RPMI7951 (cell line): ENCODE results near the gene RAD51B. TPM values are rescaled to one million over a fixed set of nuclear protein-coding genes. Genes with fewer than 3 reads are reported as not detected.

Experiments used
- DNase-seq: peaks from one replicate; pipeline ENCODE4 v3.0.0-alpha.2; 2012; ENCODE audit warnings: low read depth
- total RNA-seq: library from RNA; depleted of rRNA; stranded (reverse); fragments of >200 nt; shearing (Covaris generic); gene quantifications from 2 replicates; pipeline ENCODE4 v1.2.3, GENCODE V29; 2014

RAD51B gene
- total RNA-seq, 1 experiment from 2014 or later = 10.9 TPM

DNA sequence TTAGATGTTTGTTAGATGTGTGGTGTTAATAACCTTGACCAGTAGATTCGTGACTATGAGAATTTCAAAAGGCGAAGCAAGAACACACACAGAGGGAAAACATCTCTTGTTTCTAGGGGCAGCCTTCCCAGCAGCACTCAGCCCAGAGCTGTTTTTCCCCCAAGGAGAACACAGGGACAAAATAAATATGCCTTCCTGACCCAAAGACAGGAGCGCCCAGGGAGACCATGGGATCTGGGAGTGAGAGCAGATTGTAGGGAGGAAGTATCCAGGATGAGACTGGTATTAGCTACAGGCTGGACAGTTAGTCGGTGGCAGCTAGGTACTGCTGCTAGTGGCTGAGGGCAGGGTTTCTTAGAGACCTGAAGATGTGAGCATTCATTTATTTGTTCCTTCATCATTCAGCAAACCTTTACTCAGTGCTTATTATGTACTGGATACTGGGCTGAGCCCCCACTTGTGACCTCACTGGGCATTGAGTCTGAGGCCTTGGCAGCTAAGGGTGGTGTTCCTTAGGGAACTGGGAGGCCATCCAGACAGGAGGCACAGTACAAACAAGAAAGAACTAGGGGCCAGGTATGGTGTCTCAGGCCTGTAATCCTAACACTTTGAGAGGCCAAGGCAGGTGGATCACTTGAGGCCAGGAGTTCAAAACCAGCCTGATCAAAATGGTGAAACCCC lies 503.5 kb downstream of the RAD51B start:
- no peak for DNase-seq

DNA sequence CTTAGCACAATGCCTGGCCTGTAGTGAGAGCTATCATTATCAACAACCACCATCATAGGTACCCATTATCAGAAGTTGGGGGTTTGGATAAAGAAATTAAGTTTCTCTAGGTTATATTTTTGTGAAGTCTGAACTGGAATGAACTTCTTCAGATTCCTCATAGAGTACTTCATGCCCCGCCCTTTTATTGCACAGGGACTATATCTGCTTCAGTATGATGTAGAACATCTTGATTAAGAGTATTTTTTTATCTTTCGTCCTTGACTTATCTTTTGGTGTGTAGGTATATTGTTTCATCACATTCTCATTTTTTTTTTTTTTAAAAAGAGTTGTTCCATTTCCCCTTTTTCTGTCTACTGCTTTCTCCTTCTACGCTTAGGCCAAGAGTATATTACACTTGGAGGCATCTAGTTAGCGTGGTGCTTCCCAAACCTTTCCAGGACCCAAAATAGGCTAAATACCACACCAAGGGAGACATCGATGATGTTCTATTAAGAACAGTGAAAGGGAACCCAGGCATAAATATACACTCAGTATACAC lies 505.8 kb downstream of the RAD51B start:
- DNase-seq = no peak

DNA sequence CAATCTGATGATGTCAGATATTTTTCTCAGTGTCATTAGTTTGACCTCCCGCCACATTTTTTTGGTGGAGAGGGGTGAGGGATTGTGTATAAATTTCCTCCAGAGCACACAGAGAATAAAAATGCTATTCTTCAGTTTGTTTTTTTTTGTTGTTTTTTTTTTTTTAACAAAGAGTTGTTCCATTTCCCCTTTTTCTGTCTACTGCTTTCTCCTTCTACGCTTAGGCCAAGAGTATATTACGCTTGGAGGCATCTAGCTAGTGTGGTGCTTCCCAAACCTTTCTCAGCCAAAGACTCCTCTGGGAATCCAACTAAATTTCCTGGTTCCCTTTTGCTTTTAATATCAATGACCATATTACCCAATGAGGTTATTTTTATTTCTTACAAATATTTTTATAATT lies 507.7 kb downstream of the RAD51B start:
- no peak for DNase-seq

DNA sequence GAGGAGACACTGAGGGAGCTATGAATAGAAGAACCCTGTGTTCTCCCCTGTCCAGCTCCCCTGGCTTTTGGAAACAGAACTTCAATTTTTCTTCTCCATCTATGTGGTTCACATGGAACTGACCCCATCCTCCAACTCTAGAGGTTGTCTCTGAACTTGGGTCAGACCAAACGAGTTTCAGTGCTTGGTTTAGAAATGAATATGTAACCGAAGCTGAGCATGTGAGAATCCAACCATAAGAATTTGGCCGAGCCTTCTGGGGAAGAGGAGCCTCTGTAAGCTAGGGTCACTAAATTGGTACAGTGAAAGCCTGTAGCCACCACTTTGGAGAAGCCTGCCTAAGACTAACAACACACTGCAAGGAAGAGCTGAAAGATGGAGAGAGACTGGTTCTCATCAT lies 508.9 kb downstream of the RAD51B start:
- DNase-seq = no peak

DNA sequence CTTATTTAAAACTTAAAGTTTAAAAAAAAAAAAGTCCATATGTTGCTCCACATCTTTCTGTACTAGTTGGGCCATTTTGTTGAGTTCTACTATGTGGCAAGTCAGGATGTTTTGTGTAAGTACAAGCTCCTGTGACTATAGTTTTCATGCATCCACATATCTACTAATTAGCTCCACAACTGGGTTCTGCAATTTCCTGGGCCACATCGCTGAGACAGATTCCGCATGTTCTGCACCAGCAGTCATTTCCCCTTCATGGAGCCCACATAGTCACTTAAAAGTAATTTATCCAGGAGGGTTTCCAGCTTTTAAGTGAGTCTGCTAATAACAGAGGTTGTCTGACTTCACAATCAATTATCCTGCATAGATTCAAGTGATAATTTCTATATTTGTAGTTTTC lies 511.8 kb downstream of the RAD51B start:
- DNase-seq = no peak

DNA sequence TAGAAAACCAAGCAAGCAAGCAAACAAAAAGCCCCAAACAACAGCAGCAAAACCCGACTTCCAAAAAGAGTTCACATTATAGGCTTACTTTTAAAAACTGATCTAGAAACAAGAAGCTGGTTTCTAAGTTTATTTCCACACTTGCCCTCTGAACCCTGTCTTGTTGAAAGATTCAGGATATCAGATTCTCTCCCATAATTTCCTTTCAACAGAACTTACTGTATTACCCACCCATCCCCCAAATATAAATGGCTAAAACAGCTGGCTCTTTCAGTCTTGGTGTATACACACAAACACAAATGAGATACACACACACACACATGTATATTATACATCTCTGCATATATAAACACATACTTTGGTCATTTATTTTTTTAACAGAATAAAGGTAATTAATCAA lies 512.4 kb downstream of the RAD51B start:
- no peak for DNase-seq

DNA sequence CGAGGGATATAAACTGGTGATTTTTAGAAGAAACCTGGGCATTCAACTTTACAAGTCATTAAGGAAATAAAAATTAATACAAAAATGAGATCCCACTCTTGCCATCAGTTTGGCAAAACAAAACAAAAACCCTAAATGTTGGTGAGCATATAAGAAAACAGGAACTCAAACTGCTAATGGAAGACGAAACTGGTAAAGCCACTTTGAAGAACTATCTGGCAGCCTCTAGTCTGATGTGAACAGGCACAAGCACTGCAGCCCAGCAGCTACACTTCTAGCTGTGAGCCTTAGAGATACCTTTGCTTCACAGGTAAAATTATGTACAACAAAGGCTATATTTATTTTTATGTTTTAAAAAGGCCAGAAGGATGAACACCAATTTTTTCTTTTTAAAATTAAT lies 513.7 kb downstream of the RAD51B start:
- no peak for DNase-seq

DNA sequence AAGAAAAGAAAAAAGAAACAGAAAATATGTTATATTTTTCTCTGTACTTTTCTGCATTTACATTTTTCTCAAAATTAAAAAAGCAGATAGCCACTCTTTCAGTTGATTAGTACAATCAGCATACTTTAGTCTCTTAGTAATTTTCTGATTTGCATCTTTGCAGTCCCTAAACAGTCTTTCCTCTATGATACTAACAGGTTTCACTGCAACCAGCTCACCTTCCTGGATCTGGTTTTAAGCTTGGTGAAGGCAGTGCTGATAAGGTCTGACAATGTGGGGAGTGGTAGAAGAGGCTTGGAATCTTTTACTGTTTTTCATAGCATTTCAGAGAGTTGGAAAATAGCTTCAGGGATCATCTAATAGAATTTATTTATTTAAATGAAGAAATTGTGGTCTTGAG lies 515.7 kb downstream of the RAD51B start:
- no peak for DNase-seq

DNA sequence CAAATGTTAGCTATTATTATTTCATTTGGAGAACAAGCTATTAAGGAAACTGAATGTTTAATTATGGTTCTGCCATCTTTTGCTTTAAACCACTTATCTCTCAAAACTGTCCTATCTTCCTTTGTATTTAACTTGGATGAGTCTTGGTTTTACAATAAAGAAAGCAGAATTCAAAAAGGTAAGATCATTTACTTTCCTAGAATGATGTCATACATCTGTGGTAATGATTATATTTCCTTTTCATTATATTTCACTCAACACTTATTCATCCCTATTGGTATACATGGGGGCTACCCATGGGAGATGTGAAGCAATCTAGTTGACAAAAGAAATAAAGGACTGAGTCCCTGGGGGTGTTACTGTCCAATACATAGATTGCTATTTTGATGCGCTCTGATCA lies 516.6 kb downstream of the RAD51B start:
- DNase-seq = no peak

DNA sequence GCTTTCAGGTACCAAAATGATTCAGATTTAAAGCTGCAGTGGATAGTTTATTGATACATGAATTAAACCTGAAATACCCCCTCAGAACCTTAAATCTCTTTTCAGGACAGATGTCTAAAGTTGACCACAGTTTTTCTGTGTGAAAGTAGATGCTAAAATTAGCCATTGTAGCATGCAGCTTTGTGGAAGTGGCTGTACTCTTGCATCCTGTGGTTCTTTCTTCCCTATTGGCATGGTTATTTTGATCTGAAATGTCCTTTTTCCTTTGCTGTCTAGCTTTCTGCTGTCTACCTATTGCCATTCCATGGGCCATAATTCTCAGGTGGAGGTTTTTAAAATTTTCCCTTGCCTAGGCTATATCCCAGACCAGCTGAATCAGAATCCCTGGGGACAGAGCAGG lies 517.7 kb downstream of the RAD51B start:
- no peak for DNase-seq

DNA sequence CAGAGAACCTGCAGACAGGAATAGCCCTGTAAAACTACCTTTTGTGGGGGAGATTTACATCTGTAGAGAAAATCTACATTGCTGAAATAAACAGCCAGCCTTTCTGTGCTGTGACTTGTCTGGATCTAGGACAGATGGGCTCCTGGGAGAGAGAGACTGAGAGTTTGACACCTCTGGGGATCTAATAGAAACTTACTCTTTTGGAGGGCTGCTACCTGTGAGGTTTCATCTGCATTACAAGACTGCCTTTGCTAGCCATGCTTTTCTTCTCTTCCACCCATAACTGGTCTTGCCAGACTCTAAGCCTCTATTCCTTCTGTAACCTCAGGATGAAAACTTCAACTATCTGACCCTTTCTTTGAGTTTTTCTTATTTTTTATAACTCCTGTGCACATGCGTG lies 520.7 kb downstream of the RAD51B start:
- DNase-seq = no peak

DNA sequence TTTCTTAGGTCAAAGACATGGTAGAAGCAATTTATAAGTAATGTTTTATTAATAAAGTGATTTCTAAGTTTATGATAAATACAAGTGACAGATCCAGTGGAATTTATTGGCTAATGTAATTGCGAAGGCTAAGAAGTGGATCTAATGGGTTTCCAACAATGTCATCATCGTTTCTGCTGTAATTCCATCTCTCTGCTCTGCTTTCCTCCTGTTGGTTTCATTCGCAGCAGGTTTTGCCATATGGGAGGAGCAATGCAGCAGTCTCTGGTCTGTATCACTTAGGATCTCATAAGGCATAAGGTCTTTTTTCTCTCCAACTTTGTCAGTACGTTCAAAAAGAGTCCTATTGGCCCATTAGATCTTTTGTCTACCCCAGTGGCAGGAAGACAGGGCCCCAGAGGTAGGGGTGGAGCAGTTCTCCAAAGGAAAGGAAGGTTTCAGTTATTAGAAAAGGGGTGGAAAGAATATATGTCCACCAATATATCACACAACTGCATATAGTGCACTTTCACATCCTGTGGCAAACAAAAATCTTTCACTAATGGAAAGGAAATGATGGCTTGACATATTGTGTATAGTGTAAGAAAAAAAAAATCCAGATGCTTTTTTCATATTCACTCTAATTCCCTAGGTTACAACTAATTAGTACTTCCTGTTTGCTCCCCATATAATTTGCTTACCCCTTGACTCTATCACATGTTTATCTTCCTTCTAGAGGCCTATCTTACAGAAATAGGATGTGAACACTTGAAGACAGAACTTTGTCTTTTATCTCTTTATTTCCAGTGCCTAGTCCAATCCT lies 522.0 kb downstream of the RAD51B start:
- no peak for DNase-seq

DNA sequence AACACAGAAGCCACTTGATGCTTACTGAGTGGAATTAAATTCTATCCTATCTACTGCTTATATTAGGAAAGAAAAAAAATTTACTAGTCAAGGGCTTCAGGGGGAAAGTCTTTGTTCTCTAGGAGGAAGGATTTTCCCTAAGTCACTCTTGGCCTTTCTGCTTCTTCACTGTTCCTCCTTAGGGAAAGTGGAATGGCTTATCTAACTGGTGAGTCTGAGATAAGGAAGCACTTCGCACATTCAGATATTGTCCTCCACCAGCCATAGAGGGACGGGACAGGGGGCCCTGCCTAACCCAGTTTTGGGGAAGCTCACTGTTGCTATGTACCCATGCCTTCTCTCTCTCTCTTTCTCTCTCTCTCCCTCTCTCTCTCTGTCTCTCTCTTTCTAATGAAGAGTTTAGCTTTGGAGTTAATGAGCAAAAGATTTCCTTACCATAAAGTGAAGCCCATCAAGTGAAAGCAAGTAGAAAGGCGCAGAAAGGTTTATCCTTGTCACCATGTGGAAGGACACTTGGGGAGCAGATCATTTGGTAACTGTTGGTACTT lies 522.7 kb downstream of the RAD51B start:
- DNase-seq = no peak

DNA sequence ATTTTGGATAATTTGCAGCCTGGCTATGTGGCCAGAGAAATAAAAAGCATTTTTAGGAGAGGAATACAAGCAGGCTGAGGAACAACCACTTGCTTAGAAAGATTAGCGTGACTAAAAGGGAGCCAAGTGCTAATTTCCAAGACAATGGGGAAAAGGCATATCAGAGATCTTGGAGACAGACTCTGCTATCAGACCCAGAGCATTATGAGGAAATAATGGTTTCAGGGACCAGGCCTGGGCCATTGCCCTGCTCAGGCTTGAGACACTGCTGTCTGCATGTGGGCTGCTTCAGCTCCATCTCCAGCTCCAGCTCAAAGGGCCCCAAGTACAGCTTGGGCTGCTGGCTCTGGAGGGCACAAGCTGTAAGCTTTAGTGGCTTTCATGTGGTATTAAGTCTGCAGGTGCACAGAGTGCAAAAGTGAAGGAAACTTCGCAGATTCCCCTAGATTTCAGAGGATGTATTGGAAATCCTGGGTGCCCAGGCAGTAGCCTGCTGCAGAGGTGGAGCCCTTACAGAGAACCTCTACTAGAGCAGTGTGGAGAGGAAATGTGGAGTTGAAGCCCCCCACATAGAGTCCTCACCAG lies 524.0 kb downstream of the RAD51B start:
- no peak for DNase-seq

DNA sequence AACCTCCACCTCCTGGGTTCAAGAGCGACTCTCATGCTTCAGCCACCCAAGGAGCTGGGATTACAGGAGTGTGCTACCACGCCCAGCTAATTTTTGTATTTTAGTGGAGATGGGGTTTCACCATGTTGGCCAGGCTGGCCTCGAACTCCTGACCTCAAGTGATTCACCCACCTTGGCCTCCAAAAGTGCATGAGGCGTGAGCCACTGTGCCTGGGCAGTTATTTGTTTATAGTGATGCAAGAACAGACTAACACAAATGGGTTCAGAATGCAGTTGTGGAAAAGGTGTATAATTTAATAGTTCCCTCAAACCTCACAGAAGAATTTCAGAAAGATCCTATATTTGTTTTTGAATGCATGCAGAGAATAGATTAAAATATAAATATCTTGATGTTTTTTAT lies 526.2 kb downstream of the RAD51B start:
- DNase-seq = peak; percentile 12

DNA sequence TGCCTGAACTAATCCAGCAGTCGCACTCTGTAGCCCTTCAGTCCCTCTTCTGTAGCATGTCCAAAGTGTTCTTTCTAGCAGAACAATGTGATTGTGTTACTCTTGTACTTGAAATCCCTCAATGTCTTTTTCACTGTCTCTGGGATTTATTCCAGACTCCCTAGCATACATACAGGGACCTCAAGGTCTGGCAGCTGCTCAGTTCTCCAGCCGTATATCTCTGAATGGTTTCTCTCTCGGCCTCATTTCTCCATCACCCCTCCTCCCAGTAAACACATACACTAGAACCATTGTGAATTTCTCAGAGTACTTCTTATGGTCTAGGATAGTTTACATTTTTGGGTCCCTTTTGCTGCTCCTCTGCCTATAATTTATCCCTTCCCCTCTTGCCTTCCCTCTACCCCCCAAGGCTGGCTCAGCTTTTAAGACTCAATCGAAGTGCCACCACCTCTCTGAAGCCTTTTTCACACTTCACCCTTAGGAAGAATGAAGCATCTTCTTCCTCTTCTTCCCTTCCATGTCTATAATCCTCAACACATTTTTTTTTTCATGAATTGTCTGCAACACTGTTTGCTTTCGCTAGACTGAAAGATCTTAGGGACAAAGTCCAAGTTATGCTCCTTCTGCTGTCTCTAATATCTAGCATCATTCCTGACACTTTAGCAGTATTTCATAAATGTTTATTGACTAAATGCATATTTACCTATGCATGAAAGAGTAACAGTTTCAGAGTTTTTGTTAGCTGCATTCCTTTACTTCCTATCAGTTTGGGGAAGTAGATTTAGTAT lies 527.2 kb downstream of the RAD51B start:
- peak; percentile 5 for DNase-seq

DNA sequence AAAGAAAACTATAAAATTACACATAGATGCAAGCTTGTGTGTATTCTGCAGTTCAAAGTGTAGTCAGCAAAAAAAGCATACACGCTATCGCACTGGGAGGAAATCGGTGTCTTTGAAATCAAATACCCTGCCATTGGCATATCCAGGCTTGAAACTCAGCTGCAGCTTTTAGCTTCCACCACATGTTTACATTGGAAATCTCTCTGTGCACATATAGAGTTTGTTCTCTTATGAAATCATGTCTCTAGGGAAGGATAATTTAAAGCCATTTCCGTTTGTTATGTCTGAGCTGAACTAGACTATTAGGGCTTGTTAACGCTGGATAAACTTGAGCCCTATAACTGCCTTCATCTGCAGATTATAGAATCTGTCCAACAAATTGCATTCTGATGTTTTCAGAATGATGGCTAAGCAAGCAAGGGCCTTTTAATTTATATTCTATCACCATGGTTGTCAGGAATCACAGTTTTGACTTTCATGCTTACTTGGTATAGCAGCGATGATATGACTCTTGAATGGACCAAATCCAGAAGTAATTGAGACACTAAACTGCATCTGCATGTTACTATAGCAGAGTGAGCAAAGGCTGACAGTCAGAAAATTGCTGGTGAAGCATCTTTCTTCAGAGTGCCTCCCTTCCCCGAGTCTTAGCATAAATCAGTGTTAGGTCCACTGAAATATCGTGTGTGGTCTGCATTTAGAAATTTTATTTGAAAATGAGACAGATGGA lies 530.5 kb downstream of the RAD51B start:
- DNase-seq = no peak

DNA sequence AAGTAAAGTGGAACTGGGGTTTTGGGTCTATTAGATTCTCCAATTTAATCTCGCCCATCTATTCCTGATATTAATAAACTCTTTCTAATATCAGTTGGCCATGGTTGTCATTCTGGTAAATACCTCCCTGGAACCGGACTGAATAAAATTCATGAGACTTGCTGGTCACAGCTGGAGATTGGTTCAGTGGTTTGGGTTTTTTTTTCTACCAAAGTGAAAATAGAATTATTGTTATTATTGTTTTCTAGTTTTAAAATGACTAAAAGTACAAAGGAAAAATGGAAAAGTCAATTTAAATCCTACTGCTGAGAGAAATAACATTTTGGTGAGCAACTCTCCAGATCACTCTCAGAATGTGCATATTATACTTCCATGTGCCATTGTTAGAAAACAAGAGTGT lies 535.8 kb downstream of the RAD51B start:
- DNase-seq = no peak

DNA sequence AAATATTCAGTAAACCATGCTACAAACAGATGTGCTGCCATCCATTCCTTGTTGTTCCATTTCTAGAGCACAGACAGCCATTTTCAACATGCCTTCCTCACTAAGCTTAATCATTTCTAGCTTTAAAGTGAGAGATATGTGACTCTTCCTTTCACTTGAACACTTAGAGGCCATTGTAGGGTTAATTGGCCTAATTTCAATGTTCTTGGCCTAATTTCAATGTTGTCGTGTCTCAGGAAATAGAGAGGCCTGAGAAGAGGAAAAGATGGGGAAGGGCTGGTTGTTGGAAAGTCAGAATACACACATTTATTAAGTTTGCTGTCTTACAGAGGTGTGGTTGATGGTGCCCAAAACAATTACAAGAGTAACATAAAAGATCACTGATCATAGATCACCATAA lies 538.2 kb downstream of the RAD51B start:
- no peak for DNase-seq

DNA sequence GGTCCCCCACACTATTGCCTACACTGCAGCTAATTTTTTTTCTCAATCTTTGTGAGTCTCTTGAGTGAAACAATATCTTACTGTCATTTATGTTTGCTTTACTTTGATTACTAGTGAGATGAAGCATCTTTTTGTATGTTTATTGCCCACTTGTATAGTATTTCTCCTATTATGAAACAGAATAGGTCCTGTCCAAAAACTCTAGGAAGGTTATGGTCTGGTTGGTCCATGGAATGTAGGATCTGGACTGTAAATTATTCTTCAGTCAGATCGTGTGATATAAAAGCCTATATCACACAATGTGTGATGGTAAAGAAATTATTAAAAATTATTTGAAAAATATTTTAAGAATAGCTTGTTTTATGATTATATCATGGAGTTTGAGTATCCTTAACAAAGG lies 538.9 kb downstream of the RAD51B start:
- no peak for DNase-seq
